HG03354 (cell line): ENCODE measurements around the gene HCN2.
"Not testable (repeated sequence)": the region's sequence is repeated elsewhere in the genome, so short reads cannot be mapped to it uniquely, and the experiment has no call there.

ENCODE experiments used
- ATAC-seq: cut with Tn5 transposase; IDR thresholded peaks from one replicate; pipeline ENCODE4 v1.9.1; 2021; ENCODE audit warnings: mild to moderate bottlenecking; ENCODE audit not compliant: unreplicated experiment, poor library complexity, severe bottlenecking

HCN2 gene

GRCh38 chr19:616747-617526 lies 27.3 kb downstream of the HCN2 start:
- no peak for ATAC-seq

GRCh38 chr19:617551-618246 lies 28.0 kb downstream of the HCN2 start:
- no peak for ATAC-seq

GRCh38 chr19:618247-618619 lies 28.6 kb downstream of the HCN2 start:
- ATAC-seq: no peak

GRCh38 chr19:618674-619285 lies 29.1 kb downstream of the HCN2 start:
- no peak for ATAC-seq

GRCh38 chr19:619286-620002 lies 29.8 kb downstream of the HCN2 start:
- no peak for ATAC-seq

- ATAC-seq: no peak
Measured at GRCh38 chr19:620166-620862, 30.6 kb downstream of the HCN2 start.

GRCh38 chr19:621191-621590 lies 31.5 kb downstream of the HCN2 start:
- not testable (repeated sequence) for ATAC-seq

GRCh38 chr19:621819-622218 lies 32.1 kb downstream of the HCN2 start:
- no peak for ATAC-seq

- no peak for ATAC-seq
Measured at GRCh38 chr19:622666-623065, 33.0 kb downstream of the HCN2 start.

- ATAC-seq: no peak
Measured at GRCh38 chr19:623175-623916, 33.7 kb downstream of the HCN2 start.

- ATAC-seq: no peak
Measured at GRCh38 chr19:623974-624373, 34.3 kb downstream of the HCN2 start.

- no peak for ATAC-seq
Measured at GRCh38 chr19:624433-625109, 34.9 kb downstream of the HCN2 start.

GRCh38 chr19:625257-625656 lies 35.6 kb downstream of the HCN2 start:
- ATAC-seq: no peak

GRCh38 chr19:626566-626965 lies 36.9 kb downstream of the HCN2 start:
- not testable (repeated sequence) for ATAC-seq

- no peak for ATAC-seq
Measured at GRCh38 chr19:628168-628567, 38.5 kb downstream of the HCN2 start.

- not testable (repeated sequence) for ATAC-seq
Measured at GRCh38 chr19:629515-629914, 39.8 kb downstream of the HCN2 start.

- no peak for ATAC-seq
Measured at GRCh38 chr19:629961-630714, 40.5 kb downstream of the HCN2 start.

GRCh38 chr19:632579-633067 lies 42.9 kb downstream of the HCN2 start:
- peak; percentile 21 for ATAC-seq
